Panc1 (cell line): ENCODE measurements around the gene C20orf204. TPM values are rescaled to one million over a fixed set of nuclear protein-coding genes. Genes with fewer than 3 reads are reported as not detected.
A peak's percentile ranks its signal among the peaks of the same experiment; 100 is the strongest.

ENCODE experiments used
- ATAC-seq: fragments of 200-7000 bp; cut with Tn5 transposase; 2 replicates; pipeline ENCODE4 v1.9.1; 2020; ENCODE audit warnings: mild to moderate bottlenecking, moderate library complexity
- BruUV-seq: library from RNA; stranded (reverse); fragments of 400-500 nt; replicated peaks from 2 replicates; lab custom pipeline; 2021; lab: Mats Ljungman, UMichigan
- CTCF ChIA-PET: fragments of 300-600 bp; sonication (Branson Sonifier 250); formaldehyde crosslinking; loops from one replicate; lab custom pipeline; 2022; ENCODE audit warnings: antibody characterized with exemption; lab: Charles Lee
- POLR2A ChIA-PET: fragments of 300-600 bp; sonication (Branson Sonifier 250); formaldehyde crosslinking; loops from one replicate; lab custom pipeline; 2022; ENCODE audit warnings: antibody characterized with exemption; lab: Charles Lee
- DNase-seq: peaks from one replicate; pipeline ENCODE4 v3.0.0-alpha.2; 2010; ENCODE audit warnings: low read depth, low spot score
- H3K27ac ChIP-seq: 2 replicates; pipeline ENCODE4 v1.5.1; 2011; ENCODE audit warnings: mild to moderate bottlenecking, low read length, inconsistent platforms
- H3K27me3 ChIP-seq: fragments of 200-500 bp; sonication (Bioruptor generic); 2 replicates; pipeline ENCODE4 v1.6.0; 2014; ENCODE audit warnings: low read length, inconsistent platforms; ENCODE audit not compliant: control insufficient read depth, insufficient read depth
- H3K36me3 ChIP-seq: fragments of 200-500 bp; sonication (Bioruptor generic); 2 replicates; pipeline ENCODE4 v1.5.1; 2014; ENCODE audit warnings: inconsistent platforms, mild to moderate bottlenecking, low read length, moderate library complexity; ENCODE audit not compliant: control insufficient read depth, insufficient read depth
- H3K4me1 ChIP-seq: 2 replicates; pipeline ENCODE4 v1.5.1; 2011; ENCODE audit warnings: inconsistent platforms, mild to moderate bottlenecking, low read length, moderate library complexity; ENCODE audit not compliant: control insufficient read depth, insufficient read depth
- H3K4me3 ChIP-seq, 2 experiments: 2 replicates each; pipeline ENCODE4 v1.5.1; 2011 to 2012; ENCODE audit warnings: low read depth in 2 of 2, low read length in 2 of 2, mild to moderate bottlenecking in 2 of 2, inconsistent platforms in 1 of 2, moderate library complexity in 1 of 2
- H3K9me3 ChIP-seq: fragments of 200-500 bp; sonication (Bioruptor generic); 2 replicates; pipeline ENCODE4 v1.5.1; 2014; ENCODE audit warnings: low read depth, mild to moderate bottlenecking, inconsistent platforms, low read length, moderate library complexity; ENCODE audit not compliant: control insufficient read depth, insufficient read depth
- POLR2AphosphoS5 ChIP-seq: IDR thresholded peaks from 2 replicates; pipeline ENCODE4 v1.6.1; 2012; ENCODE audit warnings: mild to moderate bottlenecking, low read depth, low read length, moderate library complexity
- REST ChIP-seq, 2 experiments: IDR thresholded peaks; 2 replicates each; pipeline ENCODE4 v1.6.1; 2011 to 2012; ENCODE audit warnings: low read depth in 2 of 2, control low read depth in 1 of 2, low read length in 1 of 2, mild to moderate bottlenecking in 1 of 2, moderate library complexity in 1 of 2; ENCODE audit not compliant: insufficient read depth in 1 of 2
- SIN3A ChIP-seq: IDR thresholded peaks from 2 replicates; pipeline ENCODE4 v1.6.1; 2012; ENCODE audit warnings: low read depth, mild to moderate bottlenecking, low read length, moderate library complexity, borderline replicate concordance; ENCODE audit not compliant: insufficient read depth
- TCF7L2 ChIP-seq: IDR thresholded peaks from 2 replicates; pipeline ENCODE4 v1.6.1; 2011; ENCODE audit warnings: mild to moderate bottlenecking, low read depth, low read length, inconsistent platforms
- in situ Hi-C: cut with HindIII; loops from 2 replicates; pipeline ENCODE4 v1.10.0; 2016; ENCODE audit warnings: low sequenced_read_pairs, low pct_unique_long_range_greater_than_20kb
- intact Hi-C: fragments of 100-400 bp; cut with micrococcal nuclease; formaldehyde crosslinking; loops from one replicate; pipeline ENCODE4 v1.10.0; 2022; ENCODE audit not compliant: unreplicated experiment
- total RNA-seq: library from RNA; stranded (reverse); gene quantifications from one replicate; pipeline ENCODE4 v1.2.1, GENCODE V29; 2021; ENCODE audit not compliant: unreplicated experiment
- TF ChIP-seq, protein P1 (sequence below): fragments of 450-650 bp; IDR thresholded peaks from 2 replicates; pipeline ENCODE4 v1.5.1; 2017; ENCODE audit warnings: mild to moderate bottlenecking

Gene C20orf204
- total RNA-seq, 1 experiment from 2014 or later, result 1.9 TPM

DNA sequence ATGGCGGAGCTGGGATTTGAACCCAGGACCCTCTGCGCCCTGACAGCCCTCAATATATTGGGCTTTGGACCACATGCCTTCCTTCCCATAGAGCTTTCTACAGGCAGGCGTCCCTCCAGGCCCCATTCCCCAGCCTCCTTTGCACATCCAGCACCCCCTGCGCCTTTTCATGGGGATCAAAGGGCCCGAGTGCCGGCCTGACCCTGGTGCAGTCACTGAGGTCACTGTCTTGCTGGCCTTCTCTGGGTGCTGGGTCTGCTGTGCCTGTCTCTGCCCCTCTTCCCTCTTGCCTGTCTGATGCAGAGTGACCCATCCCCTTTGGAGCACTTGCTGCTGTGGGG, 45.6 kb downstream of the C20orf204 start:
- Histone ChIP-seq H3K4me3 (no peak overlapping the region), H3K36me3 (no peaks in the 10 kb centered on the region), H3K4me1 (peaks cover 21% of the 10 kb centered on the region), H3K9me3 (no peaks in the 10 kb centered on the region), H3K27ac (no peak overlapping the region), H3K27me3 (no peaks in the 10 kb centered on the region)
- ATAC-seq (no peak), DNase-seq (no peak)
- CTCF ChIA-PET, result interaction anchor here (0.6 kb wide), 1 partner anchor 37 kb away, joined by 3 read pairs; no protein-coding TSS in a partner anchor
- in situ Hi-C loops, result no loop called here
- no TSS peak for BruUV-seq
- intact Hi-C loops, result no loop called here
- no peak for TF ChIP-seq TCF7L2
- TF ChIP-seq POLR2AphosphoS5, result no peak
- TF ChIP-seq, protein P1, sequence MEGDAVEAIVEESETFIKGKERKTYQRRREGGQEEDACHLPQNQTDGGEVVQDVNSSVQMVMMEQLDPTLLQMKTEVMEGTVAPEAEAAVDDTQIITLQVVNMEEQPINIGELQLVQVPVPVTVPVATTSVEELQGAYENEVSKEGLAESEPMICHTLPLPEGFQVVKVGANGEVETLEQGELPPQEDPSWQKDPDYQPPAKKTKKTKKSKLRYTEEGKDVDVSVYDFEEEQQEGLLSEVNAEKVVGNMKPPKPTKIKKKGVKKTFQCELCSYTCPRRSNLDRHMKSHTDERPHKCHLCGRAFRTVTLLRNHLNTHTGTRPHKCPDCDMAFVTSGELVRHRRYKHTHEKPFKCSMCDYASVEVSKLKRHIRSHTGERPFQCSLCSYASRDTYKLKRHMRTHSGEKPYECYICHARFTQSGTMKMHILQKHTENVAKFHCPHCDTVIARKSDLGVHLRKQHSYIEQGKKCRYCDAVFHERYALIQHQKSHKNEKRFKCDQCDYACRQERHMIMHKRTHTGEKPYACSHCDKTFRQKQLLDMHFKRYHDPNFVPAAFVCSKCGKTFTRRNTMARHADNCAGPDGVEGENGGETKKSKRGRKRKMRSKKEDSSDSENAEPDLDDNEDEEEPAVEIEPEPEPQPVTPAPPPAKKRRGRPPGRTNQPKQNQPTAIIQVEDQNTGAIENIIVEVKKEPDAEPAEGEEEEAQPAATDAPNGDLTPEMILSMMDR, result no peak
- POLR2A ChIA-PET, result interaction anchor here (0.7 kb wide), 1 partner anchor 23 kb away, joined by 4 read pairs; no protein-coding TSS in a partner anchor

GRCh38 chr20:64082126-64082731, 46.2 kb downstream of the C20orf204 start:
- H3K4me3 ChIP-seq, result no peak overlapping the region
- in situ Hi-C loops (no loop called here), intact Hi-C loops (no loop called here)
- no peaks in the 10 kb centered on the region for H3K9me3 ChIP-seq
- H3K36me3 ChIP-seq, result no peaks in the 10 kb centered on the region
- ATAC-seq (no peak), DNase-seq (no peak)
- no peak overlapping the region for H3K27ac ChIP-seq
- no peak for TF ChIP-seq REST (IDR thresholded peaks at IDR 0.05; ENCODE audit: insufficient read depth in 1 of 2, low read depth in 2 of 2, low read length in 1 of 2)
- no peak for TF ChIP-seq POLR2AphosphoS5
- ChIA-PET POLR2A (interaction anchor here (0.7 kb wide), 1 partner anchor 23 kb away, joined by 4 read pairs; no protein-coding TSS in a partner anchor), CTCF (no interaction called here)
- no peaks in the 10 kb centered on the region for H3K27me3 ChIP-seq
- no TSS peak for BruUV-seq
- H3K4me1 ChIP-seq, result peaks cover 21% of the 10 kb centered on the region

- in situ Hi-C loops, result no loop called here
- Histone ChIP-seq H3K36me3 (no peaks in the 10 kb centered on the region), H3K9me3 (no peaks in the 10 kb centered on the region), H3K27me3 (no peaks in the 10 kb centered on the region), H3K4me1 (peaks cover 21% of the 10 kb centered on the region), H3K4me3 (peak overlapping the region; percentile 50 to 56), H3K27ac (no peak overlapping the region)
- ATAC-seq, result no peak
- no peak for DNase-seq
- POLR2A ChIA-PET, result no interaction called here
- intact Hi-C loops, result no loop called here
- no peak for TF ChIP-seq TCF7L2
- TF ChIP-seq, protein P1, result no peak
- TF ChIP-seq POLR2AphosphoS5, result no peak
- no peak for TF ChIP-seq SIN3A
- TF ChIP-seq REST (IDR thresholded peaks at IDR 0.05; ENCODE audit: insufficient read depth in 1 of 2, low read depth in 2 of 2, low read length in 1 of 2), result no peak
- CTCF ChIA-PET, result interaction anchor here (0.8 to 1.9 kb wide), 3 partner anchors 22 to 37 kb away, joined by 3 to 7 read pairs (median 6); no protein-coding TSS in a partner anchor
- no TSS peak for BruUV-seq
These were observed 46.9 kb downstream of the C20orf204 start for GRCh38 chr20:64082820-64083377.
